WTC11 (cell line): ENCODE results near the gene FAM169A. TPM values are rescaled to one million over a fixed set of nuclear protein-coding genes. Genes with fewer than 3 reads are reported as not detected.

ENCODE experiments used
- ATAC-seq: fragments of 200-7000 bp; cut with Tn5 transposase; 2 replicates; pipeline ENCODE4 v1.10.0; 2021; ENCODE audit warnings: mild to moderate bottlenecking, moderate library complexity
- CTCF ChIA-PET: fragments of 300-600 bp; sonication (Branson Sonifier 250); formaldehyde crosslinking; loops from one replicate; lab custom pipeline; 2021; ENCODE audit warnings: antibody characterized with exemption; lab: Charles Lee
- POLR2A ChIA-PET: fragments of 350-600 bp; sonication (Branson Sonifier 250); formaldehyde crosslinking; loops from one replicate; lab custom pipeline; 2021; ENCODE audit warnings: antibody characterized with exemption; lab: Charles Lee
- DNase-seq: peaks from one replicate; pipeline ENCODE4 v3.0.0; 2021; ENCODE audit warnings: low spot score
- H3K27ac Mint-ChIP-seq: 2 replicates; pipeline ENCODE4 v1.8.0; 2021; ENCODE audit warnings: mixed read lengths
- H3K27me3 Mint-ChIP-seq: 2 replicates; pipeline ENCODE4 v1.8.0; 2021; ENCODE audit warnings: low read depth, mild to moderate bottlenecking, moderate library complexity, mixed read lengths
- H3K36me3 Mint-ChIP-seq: 2 replicates; pipeline ENCODE4 v1.8.0; 2021; ENCODE audit warnings: mixed read lengths
- H3K4me1 Mint-ChIP-seq: 2 replicates; pipeline ENCODE4 v1.8.0; 2022; ENCODE audit warnings: mixed read lengths
- H3K4me3 Mint-ChIP-seq: 2 replicates; pipeline ENCODE4 v1.8.0; 2021; ENCODE audit warnings: mild to moderate bottlenecking, moderate library complexity, mixed read lengths
- H3K9me3 Mint-ChIP-seq: 2 replicates; pipeline ENCODE4 v1.8.0; 2021; ENCODE audit warnings: mixed read lengths
- ATF1 ChIP-seq: sonication (generic); formaldehyde crosslinking; IDR thresholded peaks from 2 replicates; pipeline ENCODE4 v1.8.1; 2023; ENCODE audit warnings: mild to moderate bottlenecking, moderate library complexity, missing genetic modification reagents
- CREM ChIP-seq: sonication (generic); formaldehyde crosslinking; IDR thresholded peaks from 2 replicates; pipeline ENCODE4 v1.8.1; 2022; ENCODE audit warnings: mild to moderate bottlenecking, missing genetic modification reagents, moderate library complexity
- ETV6 ChIP-seq: sonication (generic); formaldehyde crosslinking; IDR thresholded peaks from 2 replicates; pipeline ENCODE4 v1.8.1; 2022; ENCODE audit warnings: mild to moderate bottlenecking, missing genetic modification reagents
- FOXK1 ChIP-seq: sonication (generic); formaldehyde crosslinking; IDR thresholded peaks from 2 replicates; pipeline ENCODE4 v1.8.0; 2022; ENCODE audit warnings: mild to moderate bottlenecking, moderate library complexity, missing genetic modification reagents
- FOXP1 ChIP-seq: sonication (generic); formaldehyde crosslinking; IDR thresholded peaks from 2 replicates; pipeline ENCODE4 v1.8.0; 2022; ENCODE audit warnings: missing genetic modification reagents, mild to moderate bottlenecking, moderate library complexity, borderline replicate concordance
- GABPB1 ChIP-seq: sonication (generic); formaldehyde crosslinking; IDR thresholded peaks from 2 replicates; pipeline ENCODE4 v1.8.1; 2023; ENCODE audit warnings: mild to moderate bottlenecking, missing genetic modification reagents
- NFE2L1 ChIP-seq: sonication (generic); formaldehyde crosslinking; IDR thresholded peaks from 2 replicates; pipeline ENCODE4 v1.8.1; 2023; ENCODE audit warnings: missing genetic modification reagents
- NR2C2 ChIP-seq: sonication (generic); formaldehyde crosslinking; IDR thresholded peaks from 2 replicates; pipeline ENCODE4 v1.8.0; 2022; ENCODE audit warnings: mild to moderate bottlenecking, missing genetic modification reagents
- NR3C1 ChIP-seq: sonication (generic); formaldehyde crosslinking; conservative IDR thresholded peaks from 2 replicates; pipeline ENCODE4 v1.8.1; 2023; ENCODE audit warnings: low read depth, mild to moderate bottlenecking, missing genetic modification reagents
- PRRX2 ChIP-seq: fragments of 250-450 bp; sonication (Bioruptor Pico); IDR thresholded peaks from 2 replicates; pipeline ENCODE4 v1.8.0; 2021; ENCODE audit warnings: mild to moderate bottlenecking
- SMAD4 ChIP-seq: sonication (generic); formaldehyde crosslinking; IDR thresholded peaks from 2 replicates; pipeline ENCODE4 v1.8.0; 2022; ENCODE audit warnings: mild to moderate bottlenecking, missing genetic modification reagents
- SP1 ChIP-seq: sonication (generic); formaldehyde crosslinking; conservative IDR thresholded peaks from 2 replicates; pipeline ENCODE4 v1.8.1; 2022; ENCODE audit warnings: missing genetic modification reagents
- TEAD1 ChIP-seq: sonication (generic); formaldehyde crosslinking; IDR thresholded peaks from 2 replicates; pipeline ENCODE4 v1.8.0; 2022; ENCODE audit warnings: mild to moderate bottlenecking, missing genetic modification reagents
- ZNF121 ChIP-seq: sonication (generic); formaldehyde crosslinking; IDR thresholded peaks from 2 replicates; pipeline ENCODE4 v1.8.0; 2023; ENCODE audit warnings: missing genetic modification reagents
- ZNF232 ChIP-seq: sonication (generic); formaldehyde crosslinking; IDR thresholded peaks from 2 replicates; pipeline ENCODE4 v1.8.0; 2022; ENCODE audit warnings: mild to moderate bottlenecking, missing genetic modification reagents
- ZNF423 ChIP-seq: fragments of 250-450 bp; sonication (Bioruptor Pico); IDR thresholded peaks from 2 replicates; pipeline ENCODE4 v2.1.2; 2022; ENCODE audit warnings: mild to moderate bottlenecking, moderate library complexity
- total RNA-seq: library from RNA; stranded (reverse); gene quantifications from 3 replicates; pipeline ENCODE4 v1.2.3, GENCODE V29; 2021
- TF ChIP-seq, protein P1 (sequence below): sonication (generic); formaldehyde crosslinking; IDR thresholded peaks from 2 replicates; pipeline ENCODE4 v1.8.1; 2023; ENCODE audit warnings: mild to moderate bottlenecking, moderate library complexity, missing genetic modification reagents
- TF ChIP-seq, protein P2 (sequence below): sonication (generic); formaldehyde crosslinking; IDR thresholded peaks from 2 replicates; pipeline ENCODE4 v1.8.0; 2022; ENCODE audit warnings: missing genetic modification reagents
- TF ChIP-seq, protein P3 (sequence below): sonication (generic); formaldehyde crosslinking; IDR thresholded peaks from 2 replicates; pipeline ENCODE4 v1.8.0; 2022; ENCODE audit warnings: mild to moderate bottlenecking, missing genetic modification reagents
- TF ChIP-seq, protein P4 (sequence below): fragments of 250-450 bp; sonication (Bioruptor Pico); IDR thresholded peaks from 2 replicates; pipeline ENCODE4 v1.8.0; 2021; ENCODE audit warnings: mild to moderate bottlenecking
- TF ChIP-seq, protein P5 (sequence below): sonication (generic); formaldehyde crosslinking; IDR thresholded peaks from 2 replicates; pipeline ENCODE4 v1.8.0; 2023; ENCODE audit warnings: missing genetic modification reagents, mild to moderate bottlenecking, borderline replicate concordance
- TF ChIP-seq, protein P6 (sequence below): sonication (generic); formaldehyde crosslinking; IDR thresholded peaks from 2 replicates; pipeline ENCODE4 v1.8.0; 2022; ENCODE audit warnings: mild to moderate bottlenecking, missing genetic modification reagents
- TF ChIP-seq, protein P7 (sequence below): sonication (generic); formaldehyde crosslinking; IDR thresholded peaks from 2 replicates; pipeline ENCODE4 v1.8.1; 2023; ENCODE audit warnings: mild to moderate bottlenecking, missing genetic modification reagents, moderate library complexity

FAM169A gene
- total RNA-seq, 1 experiment from 2014 or later = 69.1 TPM

DNA sequence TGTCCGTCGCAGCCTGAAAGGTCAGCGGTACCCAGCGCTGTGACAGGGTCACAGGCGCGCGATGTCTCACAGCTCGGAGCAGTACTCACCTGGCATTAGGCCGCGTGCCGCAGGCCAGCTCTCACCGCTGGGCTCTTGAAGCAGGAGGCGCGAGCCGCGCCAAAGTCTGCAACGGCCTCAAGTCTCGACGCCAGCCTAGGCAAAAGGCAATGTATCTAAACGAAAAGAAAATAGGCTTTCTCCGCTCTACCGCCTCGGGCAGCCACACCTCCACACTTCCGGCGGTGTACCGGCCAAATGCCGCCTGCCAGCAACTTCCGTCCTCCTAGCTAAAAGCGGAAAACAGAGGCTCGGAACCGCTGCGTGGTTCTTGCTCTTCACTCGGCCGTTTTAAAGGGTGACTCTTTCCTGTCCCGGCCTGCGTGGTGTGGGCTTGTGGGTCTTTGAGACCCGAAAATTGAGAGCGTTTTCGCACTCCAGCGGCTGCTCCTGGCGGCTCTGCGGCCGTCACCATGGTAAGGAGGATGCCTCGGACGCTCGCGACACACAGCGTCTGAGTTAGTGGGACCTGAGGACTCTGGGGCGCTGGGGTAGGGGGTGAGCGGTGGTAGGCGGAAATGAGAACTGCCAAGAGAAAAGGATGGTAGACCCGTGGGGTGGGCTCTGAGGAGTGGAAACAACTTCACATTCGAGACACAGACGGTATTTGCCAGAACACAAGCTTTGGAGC lies 99.2 kb downstream of the FAM169A start, which contains the start of the genes GFM2 and NSA2:
GFM2 (minus strand) TSS at position 269 of the 730 bp plus-strand sequence. CDS start 3,375 bp downstream, outside the sequence.
NSA2 (plus strand) TSS at position 401 of the 730 bp plus-strand sequence; CDS start at position 513, 112 bp downstream.
- peak; percentile 93 for DNase-seq
- ChIA-PET POLR2A (interaction anchor here (0.5 to 1.5 kb wide), 2 partner anchors 100 to 1180 kb away, joined by 3 to 5 read pairs; no protein-coding TSS in a partner anchor), CTCF (interaction anchor here (0.5 to 1.5 kb wide), 5 partner anchors 9 to 152 kb away, joined by 3 to 4 read pairs (median 3); partner anchors contain the start of gene FAM169A)
- H3K27me3 Mint-ChIP-seq = no peaks in the 10 kb centered on the region
- H3K9me3 Mint-ChIP-seq = no peaks in the 10 kb centered on the region
- peak within 1 kb of the TSS; percentile 88 for H3K27ac Mint-ChIP-seq
- peak within 1 kb of the TSS; percentile 100 for H3K4me3 Mint-ChIP-seq
- peak; percentile 94 for ATAC-seq
- peaks cover 26% of the 10 kb centered on the region for H3K36me3 Mint-ChIP-seq
- peaks cover 16% of the 10 kb centered on the region for H3K4me1 Mint-ChIP-seq
- TF ChIP-seq, protein P1, sequence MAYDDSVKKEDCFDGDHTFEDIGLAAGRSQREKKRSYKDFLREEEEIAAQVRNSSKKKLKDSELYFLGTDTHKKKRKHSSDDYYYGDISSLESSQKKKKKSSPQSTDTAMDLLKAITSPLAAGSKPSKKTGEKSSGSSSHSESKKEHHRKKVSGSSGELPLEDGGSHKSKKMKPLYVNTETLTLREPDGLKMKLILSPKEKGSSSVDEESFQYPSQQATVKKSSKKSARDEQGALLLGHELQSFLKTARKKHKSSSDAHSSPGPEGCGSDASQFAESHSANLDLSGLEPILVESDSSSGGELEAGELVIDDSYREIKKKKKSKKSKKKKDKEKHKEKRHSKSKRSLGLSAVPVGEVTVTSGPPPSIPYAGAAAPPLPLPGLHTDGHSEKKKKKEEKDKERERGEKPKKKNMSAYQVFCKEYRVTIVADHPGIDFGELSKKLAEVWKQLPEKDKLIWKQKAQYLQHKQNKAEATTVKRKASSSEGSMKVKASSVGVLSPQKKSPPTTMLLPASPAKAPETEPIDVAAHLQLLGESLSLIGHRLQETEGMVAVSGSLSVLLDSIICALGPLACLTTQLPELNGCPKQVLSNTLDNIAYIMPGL = 0 out of 2 replicates have a peak, but pooled peaks have one; percentile 68
- TF ChIP-seq SMAD4 (CRISPR knock-in tag) = peak; percentile 31; the same call in 1 of the 2 replicates
- peak; percentile 88 for TF ChIP-seq FOXK1 (CRISPR knock-in tag)
- no peak for TF ChIP-seq NR3C1
- TF ChIP-seq PRRX2 (CRISPR knock-in tag) = peak; percentile 55; the same call in 1 of the 2 replicates
- TF ChIP-seq NFE2L1 (CRISPR knock-in tag) = peak; percentile 42; the same call in 1 of the 2 replicates
- TF ChIP-seq, protein P2, sequence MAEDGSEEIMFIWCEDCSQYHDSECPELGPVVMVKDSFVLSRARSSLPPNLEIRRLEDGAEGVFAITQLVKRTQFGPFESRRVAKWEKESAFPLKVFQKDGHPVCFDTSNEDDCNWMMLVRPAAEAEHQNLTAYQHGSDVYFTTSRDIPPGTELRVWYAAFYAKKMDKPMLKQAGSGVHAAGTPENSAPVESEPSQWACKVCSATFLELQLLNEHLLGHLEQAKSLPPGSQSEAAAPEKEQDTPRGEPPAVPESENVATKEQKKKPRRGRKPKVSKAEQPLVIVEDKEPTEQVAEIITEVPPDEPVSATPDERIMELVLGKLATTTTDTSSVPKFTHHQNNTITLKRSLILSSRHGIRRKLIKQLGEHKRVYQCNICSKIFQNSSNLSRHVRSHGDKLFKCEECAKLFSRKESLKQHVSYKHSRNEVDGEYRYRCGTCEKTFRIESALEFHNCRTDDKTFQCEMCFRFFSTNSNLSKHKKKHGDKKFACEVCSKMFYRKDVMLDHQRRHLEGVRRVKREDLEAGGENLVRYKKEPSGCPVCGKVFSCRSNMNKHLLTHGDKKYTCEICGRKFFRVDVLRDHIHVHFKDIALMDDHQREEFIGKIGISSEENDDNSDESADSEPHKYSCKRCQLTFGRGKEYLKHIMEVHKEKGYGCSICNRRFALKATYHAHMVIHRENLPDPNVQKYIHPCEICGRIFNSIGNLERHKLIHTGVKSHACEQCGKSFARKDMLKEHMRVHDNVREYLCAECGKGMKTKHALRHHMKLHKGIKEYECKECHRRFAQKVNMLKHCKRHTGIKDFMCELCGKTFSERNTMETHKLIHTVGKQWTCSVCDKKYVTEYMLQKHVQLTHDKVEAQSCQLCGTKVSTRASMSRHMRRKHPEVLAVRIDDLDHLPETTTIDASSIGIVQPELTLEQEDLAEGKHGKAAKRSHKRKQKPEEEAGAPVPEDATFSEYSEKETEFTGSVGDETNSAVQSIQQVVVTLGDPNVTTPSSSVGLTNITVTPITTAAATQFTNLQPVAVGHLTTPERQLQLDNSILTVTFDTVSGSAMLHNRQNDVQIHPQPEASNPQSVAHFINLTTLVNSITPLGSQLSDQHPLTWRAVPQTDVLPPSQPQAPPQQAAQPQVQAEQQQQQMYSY (CRISPR knock-in tag) = no peak
- TF ChIP-seq TEAD1 (CRISPR knock-in tag) = peak; percentile 65
- TF ChIP-seq, protein P3, sequence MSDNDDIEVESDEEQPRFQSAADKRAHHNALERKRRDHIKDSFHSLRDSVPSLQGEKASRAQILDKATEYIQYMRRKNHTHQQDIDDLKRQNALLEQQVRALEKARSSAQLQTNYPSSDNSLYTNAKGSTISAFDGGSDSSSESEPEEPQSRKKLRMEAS (CRISPR knock-in tag) = peak; percentile 73
- TF ChIP-seq ETV6 = peak; percentile 77; the same call in 1 of the 2 replicates
- TF ChIP-seq, protein P4, sequence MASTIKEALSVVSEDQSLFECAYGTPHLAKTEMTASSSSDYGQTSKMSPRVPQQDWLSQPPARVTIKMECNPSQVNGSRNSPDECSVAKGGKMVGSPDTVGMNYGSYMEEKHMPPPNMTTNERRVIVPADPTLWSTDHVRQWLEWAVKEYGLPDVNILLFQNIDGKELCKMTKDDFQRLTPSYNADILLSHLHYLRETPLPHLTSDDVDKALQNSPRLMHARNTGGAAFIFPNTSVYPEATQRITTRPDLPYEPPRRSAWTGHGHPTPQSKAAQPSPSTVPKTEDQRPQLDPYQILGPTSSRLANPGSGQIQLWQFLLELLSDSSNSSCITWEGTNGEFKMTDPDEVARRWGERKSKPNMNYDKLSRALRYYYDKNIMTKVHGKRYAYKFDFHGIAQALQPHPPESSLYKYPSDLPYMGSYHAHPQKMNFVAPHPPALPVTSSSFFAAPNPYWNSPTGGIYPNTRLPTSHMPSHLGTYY (CRISPR knock-in tag) = no peak
- TF ChIP-seq, protein P5, sequence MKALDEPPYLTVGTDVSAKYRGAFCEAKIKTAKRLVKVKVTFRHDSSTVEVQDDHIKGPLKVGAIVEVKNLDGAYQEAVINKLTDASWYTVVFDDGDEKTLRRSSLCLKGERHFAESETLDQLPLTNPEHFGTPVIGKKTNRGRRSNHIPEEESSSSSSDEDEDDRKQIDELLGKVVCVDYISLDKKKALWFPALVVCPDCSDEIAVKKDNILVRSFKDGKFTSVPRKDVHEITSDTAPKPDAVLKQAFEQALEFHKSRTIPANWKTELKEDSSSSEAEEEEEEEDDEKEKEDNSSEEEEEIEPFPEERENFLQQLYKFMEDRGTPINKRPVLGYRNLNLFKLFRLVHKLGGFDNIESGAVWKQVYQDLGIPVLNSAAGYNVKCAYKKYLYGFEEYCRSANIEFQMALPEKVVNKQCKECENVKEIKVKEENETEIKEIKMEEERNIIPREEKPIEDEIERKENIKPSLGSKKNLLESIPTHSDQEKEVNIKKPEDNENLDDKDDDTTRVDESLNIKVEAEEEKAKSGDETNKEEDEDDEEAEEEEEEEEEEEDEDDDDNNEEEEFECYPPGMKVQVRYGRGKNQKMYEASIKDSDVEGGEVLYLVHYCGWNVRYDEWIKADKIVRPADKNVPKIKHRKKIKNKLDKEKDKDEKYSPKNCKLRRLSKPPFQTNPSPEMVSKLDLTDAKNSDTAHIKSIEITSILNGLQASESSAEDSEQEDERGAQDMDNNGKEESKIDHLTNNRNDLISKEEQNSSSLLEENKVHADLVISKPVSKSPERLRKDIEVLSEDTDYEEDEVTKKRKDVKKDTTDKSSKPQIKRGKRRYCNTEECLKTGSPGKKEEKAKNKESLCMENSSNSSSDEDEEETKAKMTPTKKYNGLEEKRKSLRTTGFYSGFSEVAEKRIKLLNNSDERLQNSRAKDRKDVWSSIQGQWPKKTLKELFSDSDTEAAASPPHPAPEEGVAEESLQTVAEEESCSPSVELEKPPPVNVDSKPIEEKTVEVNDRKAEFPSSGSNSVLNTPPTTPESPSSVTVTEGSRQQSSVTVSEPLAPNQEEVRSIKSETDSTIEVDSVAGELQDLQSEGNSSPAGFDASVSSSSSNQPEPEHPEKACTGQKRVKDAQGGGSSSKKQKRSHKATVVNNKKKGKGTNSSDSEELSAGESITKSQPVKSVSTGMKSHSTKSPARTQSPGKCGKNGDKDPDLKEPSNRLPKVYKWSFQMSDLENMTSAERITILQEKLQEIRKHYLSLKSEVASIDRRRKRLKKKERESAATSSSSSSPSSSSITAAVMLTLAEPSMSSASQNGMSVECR (CRISPR knock-in tag) = peak; percentile 88; the same call in 1 of the 2 replicates
- TF ChIP-seq NR2C2 = no peak
- TF ChIP-seq ZNF423 = no peak
- TF ChIP-seq, protein P6, sequence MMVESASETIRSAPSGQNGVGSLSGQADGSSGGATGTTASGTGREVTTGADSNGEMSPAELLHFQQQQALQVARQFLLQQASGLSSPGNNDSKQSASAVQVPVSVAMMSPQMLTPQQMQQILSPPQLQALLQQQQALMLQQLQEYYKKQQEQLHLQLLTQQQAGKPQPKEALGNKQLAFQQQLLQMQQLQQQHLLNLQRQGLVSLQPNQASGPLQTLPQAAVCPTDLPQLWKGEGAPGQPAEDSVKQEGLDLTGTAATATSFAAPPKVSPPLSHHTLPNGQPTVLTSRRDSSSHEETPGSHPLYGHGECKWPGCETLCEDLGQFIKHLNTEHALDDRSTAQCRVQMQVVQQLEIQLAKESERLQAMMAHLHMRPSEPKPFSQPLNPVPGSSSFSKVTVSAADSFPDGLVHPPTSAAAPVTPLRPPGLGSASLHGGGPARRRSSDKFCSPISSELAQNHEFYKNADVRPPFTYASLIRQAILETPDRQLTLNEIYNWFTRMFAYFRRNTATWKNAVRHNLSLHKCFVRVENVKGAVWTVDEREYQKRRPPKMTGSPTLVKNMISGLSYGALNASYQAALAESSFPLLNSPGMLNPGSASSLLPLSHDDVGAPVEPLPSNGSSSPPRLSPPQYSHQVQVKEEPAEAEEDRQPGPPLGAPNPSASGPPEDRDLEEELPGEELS (CRISPR knock-in tag) = peak; percentile 31; the same call in 1 of the 2 replicates
- peak; percentile 94 for TF ChIP-seq GABPB1 (CRISPR knock-in tag)
- TF ChIP-seq ZNF121 (CRISPR knock-in tag) = no peak
- TF ChIP-seq CREM (CRISPR knock-in tag) = peak; percentile 75; the same call in 1 of the 2 replicates
- TF ChIP-seq, protein P7, sequence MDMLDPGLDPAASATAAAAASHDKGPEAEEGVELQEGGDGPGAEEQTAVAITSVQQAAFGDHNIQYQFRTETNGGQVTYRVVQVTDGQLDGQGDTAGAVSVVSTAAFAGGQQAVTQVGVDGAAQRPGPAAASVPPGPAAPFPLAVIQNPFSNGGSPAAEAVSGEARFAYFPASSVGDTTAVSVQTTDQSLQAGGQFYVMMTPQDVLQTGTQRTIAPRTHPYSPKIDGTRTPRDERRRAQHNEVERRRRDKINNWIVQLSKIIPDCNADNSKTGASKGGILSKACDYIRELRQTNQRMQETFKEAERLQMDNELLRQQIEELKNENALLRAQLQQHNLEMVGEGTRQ (CRISPR knock-in tag) = 0 out of 2 replicates have a peak, but pooled peaks have one; percentile 31
- TF ChIP-seq FOXP1 (CRISPR knock-in tag) = peak; percentile 71; the same call in 1 of the 2 replicates
- TF ChIP-seq ZNF232 (CRISPR knock-in tag) = peak; percentile 66
- no peak for TF ChIP-seq ATF1
- peak; percentile 95 for TF ChIP-seq SP1
